NCI-H2196 treated with DMSO at 0.1 percent for 48 hours (cell line): ENCODE measurements around the gene TPM3.
"Not testable (repeated sequence)": the region's sequence is repeated elsewhere in the genome, so short reads cannot be mapped to it uniquely, and the experiment has no call there.

ENCODE experiments used
- DNase-seq: peaks from one replicate; lab custom pipeline; 2025; ENCODE audit not compliant: unreplicated experiment; lab: John Stamatoyannopoulos, UW

Gene TPM3

DNA sequence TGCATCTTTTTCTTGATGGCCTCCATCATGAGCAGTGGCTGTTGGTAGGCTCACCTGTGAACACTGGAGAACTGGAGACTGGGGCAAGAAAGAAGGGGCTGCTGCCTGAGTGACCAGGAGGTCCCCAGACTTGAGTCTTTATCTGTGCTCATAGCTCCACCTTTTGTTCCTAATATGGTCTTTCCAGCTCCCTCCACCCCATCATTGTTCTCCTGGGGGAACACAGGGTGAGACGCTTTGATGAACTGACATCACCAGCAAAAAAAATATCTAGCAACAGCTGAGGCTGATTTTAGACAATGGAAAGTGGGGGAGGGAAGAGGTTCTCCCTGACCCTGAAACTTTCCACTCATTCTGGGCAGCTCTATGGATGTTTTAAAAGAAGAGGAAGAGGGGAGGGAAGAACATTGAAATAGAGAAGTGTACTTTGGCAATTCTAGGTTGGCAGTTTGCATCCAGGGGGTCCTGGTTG is at the start of gene TPM3:
TPM3 (minus strand) TSS at position 111 of the 472 bp plus-strand sequence; CDS start at position 29, 82 bp downstream.
- no peak for DNase-seq

GRCh38 chr1:154240294-154240833 is 48.5 kb upstream of the TPM3 start:
- DNase-seq = no peak

- no peak for DNase-seq
Measured at GRCh38 chr1:154239491-154239890, 47.6 kb upstream of the TPM3 start.

DNA sequence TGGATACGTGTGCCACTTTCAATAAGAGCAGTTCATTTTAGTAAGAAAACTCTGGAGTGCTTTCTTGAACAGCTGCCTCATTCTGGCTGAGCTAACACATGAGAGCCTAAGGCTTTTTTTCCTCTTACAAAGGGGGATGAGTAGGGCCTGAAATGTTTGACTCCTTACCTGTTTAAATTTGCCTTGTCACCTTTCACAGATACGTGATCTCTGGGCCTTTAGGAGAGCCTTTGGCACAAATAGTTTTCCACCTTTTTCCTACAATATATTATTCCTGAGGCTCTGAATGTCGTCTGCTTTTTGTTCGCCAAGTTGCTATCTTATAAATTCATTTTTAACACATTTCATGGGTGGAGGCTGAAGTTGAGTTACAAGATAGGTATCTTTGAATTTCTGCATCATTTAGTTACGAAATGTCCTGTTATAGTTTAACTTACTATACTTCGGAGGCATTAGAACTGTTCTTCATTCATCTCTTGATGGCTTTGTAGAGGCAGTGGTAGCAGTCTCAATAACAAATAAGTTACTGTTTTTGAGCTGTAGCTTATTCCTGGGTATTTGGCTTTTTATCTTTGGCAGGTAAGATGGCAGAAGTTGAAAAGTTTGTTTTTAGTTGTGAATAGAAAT is 46.1 kb upstream of the TPM3 start:
- DNase-seq = no peak

DNA sequence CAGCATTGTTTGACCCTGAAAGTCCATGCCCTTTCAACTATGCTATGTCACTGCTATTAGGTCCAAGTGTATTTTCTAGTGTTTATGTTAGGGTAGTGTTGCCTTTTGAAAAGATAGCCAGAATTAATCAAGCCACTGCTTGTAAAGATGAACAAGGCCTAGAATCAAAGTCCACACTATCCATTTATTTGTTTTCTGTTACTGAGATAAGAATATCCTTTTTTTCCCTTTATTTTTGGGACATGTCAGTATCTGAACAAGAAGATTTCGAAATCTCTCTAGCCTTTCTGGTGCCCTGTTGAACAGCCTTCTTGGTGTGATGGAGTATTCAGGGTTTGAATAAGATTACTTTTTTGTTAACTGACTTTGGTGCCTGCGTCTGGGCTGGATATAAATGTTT is 45.5 kb upstream of the TPM3 start:
- no peak for DNase-seq

DNA sequence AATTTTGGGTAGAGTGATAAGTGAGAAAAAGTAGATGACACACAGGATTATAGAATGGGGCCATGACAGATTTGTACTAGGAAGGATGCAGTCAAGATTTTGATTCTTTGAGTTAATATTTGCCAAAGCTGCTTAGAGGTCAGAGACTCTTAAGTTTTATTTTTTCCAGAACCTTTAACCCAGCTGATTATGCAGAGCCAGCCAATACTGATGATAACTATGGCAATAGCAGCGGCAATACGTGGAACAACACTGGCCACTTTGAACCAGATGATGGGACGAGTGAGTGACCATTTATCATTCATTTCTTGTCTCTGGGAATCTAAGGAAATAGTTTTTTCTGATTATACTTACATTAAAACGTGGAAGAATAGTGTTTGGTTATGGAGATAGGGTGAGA is 45.0 kb upstream of the TPM3 start:
- DNase-seq = no peak

DNA sequence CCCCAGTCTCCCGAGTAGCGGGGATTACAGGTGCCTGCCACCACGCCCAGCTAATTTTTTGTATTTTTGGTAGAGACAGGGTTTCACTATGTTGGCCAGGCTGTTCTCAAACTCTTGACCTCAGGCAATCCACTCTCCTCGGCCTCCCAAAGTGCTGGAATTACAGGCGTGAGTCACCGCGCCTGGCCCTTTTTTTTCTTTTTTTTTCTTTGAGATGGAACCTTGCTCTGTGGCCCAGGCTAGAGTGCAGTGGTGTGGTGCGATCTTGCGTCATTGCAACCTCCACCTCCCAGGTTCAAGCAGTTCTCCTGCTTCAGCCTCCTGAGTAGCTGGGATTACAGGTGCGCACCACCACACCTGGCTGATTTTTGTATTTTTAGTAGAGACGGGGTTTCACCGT is 41.2 kb upstream of the TPM3 start:
- DNase-seq = not testable (repeated sequence)

GRCh38 chr1:154231112-154231511 is 39.2 kb upstream of the TPM3 start:
- DNase-seq = not testable (repeated sequence)

GRCh38 chr1:154225370-154225769 is 33.5 kb upstream of the TPM3 start:
- no peak for DNase-seq

GRCh38 chr1:154223621-154224020 is 31.7 kb upstream of the TPM3 start:
- DNase-seq = no peak

DNA sequence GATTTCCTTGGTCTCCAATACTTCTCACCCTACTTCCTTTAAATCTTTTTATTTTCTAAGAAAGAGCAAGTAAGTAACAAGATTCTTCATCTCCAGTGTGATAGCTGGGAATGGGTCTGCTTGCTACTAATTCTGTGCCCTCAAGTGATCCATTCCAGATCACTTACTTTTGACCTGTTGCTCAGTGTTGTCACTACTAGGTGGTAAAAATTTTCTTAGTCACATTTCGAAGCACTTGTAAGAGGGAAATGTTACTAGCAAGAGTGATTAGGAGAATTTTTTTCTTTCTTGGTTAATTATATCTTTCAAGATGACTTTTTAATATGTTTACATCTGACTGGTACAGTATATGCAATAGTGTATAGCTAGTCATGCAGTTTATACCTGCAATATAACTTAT is 31.0 kb upstream of the TPM3 start:
- no peak for DNase-seq

DNA sequence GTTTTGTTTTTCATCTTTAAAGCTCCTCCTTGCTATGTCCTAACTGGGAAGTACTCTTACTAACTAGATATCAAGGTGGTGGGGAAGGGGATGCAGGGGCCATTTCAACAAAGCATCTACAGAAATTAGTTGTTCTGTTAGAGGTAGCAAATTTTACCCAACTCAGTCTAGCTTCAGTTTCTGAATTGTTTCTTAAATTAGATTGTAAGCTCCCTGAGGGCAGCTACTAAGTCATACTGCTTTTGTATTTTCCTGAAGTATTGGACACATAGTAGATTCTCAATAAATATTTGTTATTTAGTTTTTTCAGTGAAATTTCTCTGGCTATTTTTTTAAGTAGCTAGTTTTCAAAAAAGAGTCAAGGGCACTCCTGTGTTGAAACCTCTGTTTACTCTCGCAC is 30.6 kb upstream of the TPM3 start:
- DNase-seq = no peak

GRCh38 chr1:154221278-154222001 is 29.5 kb upstream of the TPM3 start:
- no peak for DNase-seq

DNA sequence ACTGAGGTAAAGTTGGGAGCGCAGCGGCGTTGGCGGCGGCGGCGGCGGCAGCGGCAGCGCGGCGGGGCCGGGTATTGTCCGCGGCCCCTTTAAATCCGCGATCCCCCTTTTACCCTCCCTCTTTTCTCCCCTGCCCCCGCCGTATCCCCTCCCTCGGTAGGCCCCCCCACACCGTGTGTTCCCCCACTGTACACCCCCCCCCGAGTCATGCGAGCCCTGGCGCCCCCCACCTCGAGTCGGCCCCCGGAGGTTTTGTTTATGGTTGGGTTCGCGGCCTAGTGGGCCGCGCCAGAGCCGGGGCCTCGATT is 29.0 kb upstream of the TPM3 start:
- DNase-seq = no peak

GRCh38 chr1:154220071-154220969 is 28.4 kb upstream of the TPM3 start, which contains the start of gene UBAP2L:
Gene UBAP2L, plus strand, starts transcription at chr1:154220955. Its CDS starts 4,169 bp downstream, at chr1:154225124.
- peak; percentile 99 for DNase-seq

DNA sequence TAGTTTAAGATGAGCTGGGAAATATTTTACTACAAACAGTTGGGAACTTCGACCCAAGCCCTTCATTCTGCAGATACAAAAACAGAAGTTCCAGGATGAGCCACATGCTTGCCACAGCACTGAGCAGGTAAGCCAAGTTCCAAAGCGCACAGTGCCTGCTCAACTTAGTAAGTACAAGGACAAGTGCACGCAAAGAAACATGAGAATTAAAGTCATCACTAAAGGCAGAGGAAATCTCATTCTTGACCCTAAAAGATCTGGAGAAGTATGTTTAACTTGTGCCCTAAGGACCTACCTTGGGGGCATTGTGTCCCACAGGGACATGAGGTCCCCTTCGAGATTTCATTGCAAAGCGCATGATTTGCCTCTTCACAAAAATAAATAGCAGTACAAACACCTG is 27.6 kb upstream of the TPM3 start:
- DNase-seq = no peak

- DNase-seq = no peak
Measured at GRCh38 chr1:154218545-154218944, 26.6 kb upstream of the TPM3 start.

DNA sequence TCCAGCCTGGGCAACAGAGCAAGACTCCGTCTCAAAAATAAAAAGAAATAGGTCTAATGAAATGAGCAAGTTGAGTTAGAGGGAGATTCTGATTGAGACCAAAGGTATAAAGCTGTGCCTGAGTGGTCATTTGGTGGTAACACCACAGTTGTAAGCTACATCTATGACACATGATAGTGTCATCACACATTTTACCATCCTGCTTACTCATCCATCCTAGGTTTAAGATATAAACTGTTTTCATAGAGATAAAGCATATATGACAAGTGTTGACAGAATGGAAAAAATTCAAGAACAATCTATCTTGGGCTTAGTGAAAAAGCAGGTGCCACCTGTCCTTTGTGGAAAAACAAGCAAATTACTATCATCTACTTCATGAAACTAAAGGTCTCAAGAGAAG is 21.4 kb upstream of the TPM3 start:
- DNase-seq = no peak

DNA sequence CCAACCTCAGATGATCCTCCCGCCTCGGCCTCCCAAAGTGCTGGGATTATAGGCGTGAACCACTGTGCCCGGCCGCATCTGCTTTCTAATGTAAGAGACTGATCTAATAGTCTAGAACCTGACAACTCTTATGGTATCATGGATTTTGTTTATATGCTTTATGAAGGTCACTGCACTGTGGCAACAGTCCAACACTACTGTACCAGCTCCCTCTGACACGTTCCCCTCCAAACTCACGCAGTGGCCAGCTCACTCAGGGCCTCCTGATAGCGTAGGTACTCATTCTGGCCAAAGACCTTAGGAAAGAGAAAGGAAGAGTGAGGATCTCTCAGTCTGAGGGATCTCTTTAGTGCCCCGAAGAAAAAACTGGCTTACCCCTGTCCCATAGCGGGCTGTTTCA is 20.2 kb upstream of the TPM3 start:
- no peak for DNase-seq

DNA sequence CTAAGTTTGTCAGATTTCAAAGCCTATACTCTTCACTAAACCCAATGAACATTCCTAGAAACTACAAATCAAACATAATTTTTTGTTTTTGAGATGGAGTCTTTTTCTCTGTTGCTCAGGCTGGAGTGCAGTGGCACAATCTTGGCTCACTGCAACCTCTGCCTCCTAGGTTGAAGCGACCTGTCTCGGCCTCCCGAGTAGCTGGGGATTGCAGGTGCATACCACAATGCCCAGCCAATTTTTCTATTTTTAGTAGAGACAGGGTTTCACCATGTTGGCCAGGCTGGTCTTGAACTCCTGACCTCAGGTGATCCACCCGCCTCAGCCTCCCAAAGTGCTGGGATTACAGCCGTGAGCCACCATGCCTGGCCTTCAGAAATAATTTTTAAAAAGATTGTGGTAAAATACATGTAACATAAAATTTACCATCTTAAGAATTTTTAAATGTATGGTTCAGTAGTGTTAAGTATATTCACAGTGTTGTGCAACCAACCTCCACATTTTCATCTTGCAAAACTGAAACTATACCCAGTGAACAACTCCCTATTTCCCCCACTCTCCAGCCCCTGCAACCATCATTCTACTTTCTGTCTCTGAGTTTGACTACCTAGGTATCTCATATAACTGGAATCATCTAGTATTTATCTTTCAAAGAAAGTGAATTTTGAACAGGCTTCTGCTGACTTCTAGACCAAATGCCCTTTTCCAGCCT is 16.9 kb upstream of the TPM3 start:
- DNase-seq = no peak

GRCh38 chr1:154207262-154207661 is 15.4 kb upstream of the TPM3 start:
- DNase-seq = no peak
